Measurements from ENCODE around the gene RAX2.
"Not testable (repeated sequence)": the region's sequence is repeated elsewhere in the genome, so short reads cannot be mapped to it uniquely, and the experiment has no call there.

RAX2 gene

DNA sequence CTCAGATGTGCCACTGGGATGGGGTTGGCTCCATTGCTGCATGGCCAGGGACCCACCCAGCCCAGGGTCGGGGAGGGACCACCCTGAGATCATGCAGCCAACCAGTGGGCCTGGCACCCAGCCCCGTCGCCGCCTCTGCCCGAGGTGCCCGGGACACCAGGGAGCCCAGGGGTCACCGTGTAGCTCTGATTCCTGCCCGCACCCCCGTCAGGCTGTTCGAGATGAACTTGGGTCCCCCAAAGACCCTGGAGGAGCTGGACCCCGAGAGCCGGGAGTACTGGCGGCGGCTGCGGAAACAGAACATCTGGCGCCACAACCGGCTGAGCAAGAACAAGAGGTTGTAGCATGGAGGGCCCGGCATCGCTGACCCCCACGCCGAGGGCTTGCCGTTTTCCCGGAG is 5.0 kb downstream of the RAX2 start:
- no peaks in the 10 kb centered on the region for H4K20me1 ChIP-seq (ENCODE audit: insufficient read depth, low read length)
- no peak overlapping the region for H2AFZ ChIP-seq (ENCODE audit: low read length)
- H3K4me2 ChIP-seq (ENCODE audit: low read depth, low read length), result no peak overlapping the region
- DNase-seq, result no peak
- no peaks in the 10 kb centered on the region for H3K9me3 ChIP-seq (replicated peaks; ENCODE audit: insufficient read depth, low read length)
- no peak overlapping the region for H3K4me3 ChIP-seq (ENCODE audit: low read length)
- H3F3A ChIP-seq (ENCODE audit: insufficient read depth, low read length), result peaks cover 5% of the 10 kb centered on the region
- H3K79me2 ChIP-seq (ENCODE audit: low read length), result peaks cover 13% of the 10 kb centered on the region
- no peaks in the 10 kb centered on the region for H3K36me3 ChIP-seq (replicated peaks; ENCODE audit: insufficient read depth, low read length)
- H3K9ac ChIP-seq (ENCODE audit: low read length), result no peak overlapping the region
- no peaks in the 10 kb centered on the region for H3K4me1 ChIP-seq (ENCODE audit: low read length)
- H3K27me3 ChIP-seq (replicated peaks; ENCODE audit: insufficient read depth, low read length), result no peaks in the 10 kb centered on the region
- TF ChIP-seq EZH2 (optimal IDR thresholded peaks at IDR 0.05; ENCODE audit: low read depth, low read length), result no peak
- no peak for TF ChIP-seq EZH2phosphoT487 (IDR thresholded peaks at IDR 0.05; ENCODE audit: low read length)
- TF ChIP-seq, protein P1, sequence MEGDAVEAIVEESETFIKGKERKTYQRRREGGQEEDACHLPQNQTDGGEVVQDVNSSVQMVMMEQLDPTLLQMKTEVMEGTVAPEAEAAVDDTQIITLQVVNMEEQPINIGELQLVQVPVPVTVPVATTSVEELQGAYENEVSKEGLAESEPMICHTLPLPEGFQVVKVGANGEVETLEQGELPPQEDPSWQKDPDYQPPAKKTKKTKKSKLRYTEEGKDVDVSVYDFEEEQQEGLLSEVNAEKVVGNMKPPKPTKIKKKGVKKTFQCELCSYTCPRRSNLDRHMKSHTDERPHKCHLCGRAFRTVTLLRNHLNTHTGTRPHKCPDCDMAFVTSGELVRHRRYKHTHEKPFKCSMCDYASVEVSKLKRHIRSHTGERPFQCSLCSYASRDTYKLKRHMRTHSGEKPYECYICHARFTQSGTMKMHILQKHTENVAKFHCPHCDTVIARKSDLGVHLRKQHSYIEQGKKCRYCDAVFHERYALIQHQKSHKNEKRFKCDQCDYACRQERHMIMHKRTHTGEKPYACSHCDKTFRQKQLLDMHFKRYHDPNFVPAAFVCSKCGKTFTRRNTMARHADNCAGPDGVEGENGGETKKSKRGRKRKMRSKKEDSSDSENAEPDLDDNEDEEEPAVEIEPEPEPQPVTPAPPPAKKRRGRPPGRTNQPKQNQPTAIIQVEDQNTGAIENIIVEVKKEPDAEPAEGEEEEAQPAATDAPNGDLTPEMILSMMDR (IDR thresholded peaks at IDR 0.05; ENCODE audit: low read length), result no peak
- no peaks in the 10 kb centered on the region for H3K9me2 ChIP-seq (replicated peaks; ENCODE audit: insufficient read depth, low read length)
- no peak overlapping the region for H3K27ac ChIP-seq (ENCODE audit: low read length)

DNA sequence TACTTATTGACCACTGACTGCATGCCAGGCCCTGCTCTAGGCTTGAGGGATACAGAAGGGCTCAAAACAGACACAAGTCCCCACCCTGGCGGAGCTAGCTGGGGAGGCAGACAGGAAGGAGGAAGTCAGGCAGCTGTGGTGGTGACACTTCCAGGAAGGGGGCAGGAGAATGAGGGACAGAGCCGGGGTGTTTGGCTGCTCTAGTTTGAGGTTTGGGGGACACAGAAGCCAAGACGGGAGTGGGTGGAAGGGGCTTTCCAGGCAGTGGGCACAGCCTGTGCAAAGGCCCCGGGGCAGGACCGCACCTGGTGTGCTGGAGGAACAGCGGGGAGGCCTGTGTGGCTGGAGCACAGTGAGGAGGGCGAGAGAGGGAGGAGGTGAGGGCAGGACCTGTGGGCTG is 5.5 kb downstream of the RAX2 start:
- Histone ChIP-seq H2AFZ (ENCODE audit: low read length) (no peak overlapping the region), H3K4me3 (ENCODE audit: low read length) (no peak overlapping the region), H3K9me3 (replicated peaks; ENCODE audit: insufficient read depth, low read length) (no peaks in the 10 kb centered on the region), H3K27ac (ENCODE audit: low read length) (no peak overlapping the region), H3K79me2 (ENCODE audit: low read length) (peaks cover 13% of the 10 kb centered on the region), H3K9ac (ENCODE audit: low read length) (no peak overlapping the region), H3K9me2 (replicated peaks; ENCODE audit: insufficient read depth, low read length) (no peaks in the 10 kb centered on the region), H3K4me1 (ENCODE audit: low read length) (peaks cover 3% of the 10 kb centered on the region), H3K4me2 (ENCODE audit: low read depth, low read length) (no peak overlapping the region), H3K36me3 (replicated peaks; ENCODE audit: insufficient read depth, low read length) (no peaks in the 10 kb centered on the region), H3K27me3 (replicated peaks; ENCODE audit: insufficient read depth, low read length) (no peaks in the 10 kb centered on the region), H4K20me1 (ENCODE audit: insufficient read depth, low read length) (no peaks in the 10 kb centered on the region), H3F3A (ENCODE audit: insufficient read depth, low read length) (peaks cover 9% of the 10 kb centered on the region)
- TF ChIP-seq EZH2 (optimal IDR thresholded peaks at IDR 0.05; ENCODE audit: low read depth, low read length) (no peak), EZH2phosphoT487 (IDR thresholded peaks at IDR 0.05; ENCODE audit: low read length) (no peak)
- TF ChIP-seq, protein P1 (IDR thresholded peaks at IDR 0.05; ENCODE audit: low read length), result no peak
- no peak for DNase-seq

DNA sequence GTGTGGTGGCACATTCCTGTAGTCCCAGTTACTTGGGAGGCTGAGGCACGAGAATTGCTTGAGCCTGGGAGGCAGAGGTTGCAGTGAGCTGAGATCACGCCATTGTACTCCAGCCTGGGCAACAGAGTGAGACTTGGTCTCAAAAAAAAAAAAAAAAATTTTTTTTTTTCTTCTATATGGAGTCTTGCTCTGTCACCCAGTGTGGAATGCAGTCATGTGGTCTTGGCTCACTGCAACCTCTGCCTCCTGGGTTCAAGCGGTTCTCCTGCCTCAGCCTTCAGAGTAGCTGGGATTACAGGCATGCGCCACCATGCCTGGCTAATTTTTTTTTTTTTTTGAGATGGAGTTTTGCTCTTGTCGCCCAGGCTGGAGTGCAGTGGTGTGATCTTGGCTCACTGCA is 6.3 kb downstream of the RAX2 start:
- DNase-seq; H3K9me2 ChIP-seq (replicated peaks; ENCODE audit: insufficient read depth, low read length); H2AFZ ChIP-seq (ENCODE audit: low read length); H3K4me3 ChIP-seq (ENCODE audit: low read length); H3K4me2 ChIP-seq (ENCODE audit: low read depth, low read length); H3K27me3 ChIP-seq (replicated peaks; ENCODE audit: insufficient read depth, low read length); H3F3A ChIP-seq (ENCODE audit: insufficient read depth, low read length); H3K27ac ChIP-seq (ENCODE audit: low read length); H3K9me3 ChIP-seq (replicated peaks; ENCODE audit: insufficient read depth, low read length); H3K4me1 ChIP-seq (ENCODE audit: low read length); H4K20me1 ChIP-seq (ENCODE audit: insufficient read depth, low read length); H3K9ac ChIP-seq (ENCODE audit: low read length); H3K36me3 ChIP-seq (replicated peaks; ENCODE audit: insufficient read depth, low read length): not testable (repeated sequence)
- H3K79me2 ChIP-seq (ENCODE audit: low read length), result peaks cover 20% of the 10 kb centered on the region

DNA sequence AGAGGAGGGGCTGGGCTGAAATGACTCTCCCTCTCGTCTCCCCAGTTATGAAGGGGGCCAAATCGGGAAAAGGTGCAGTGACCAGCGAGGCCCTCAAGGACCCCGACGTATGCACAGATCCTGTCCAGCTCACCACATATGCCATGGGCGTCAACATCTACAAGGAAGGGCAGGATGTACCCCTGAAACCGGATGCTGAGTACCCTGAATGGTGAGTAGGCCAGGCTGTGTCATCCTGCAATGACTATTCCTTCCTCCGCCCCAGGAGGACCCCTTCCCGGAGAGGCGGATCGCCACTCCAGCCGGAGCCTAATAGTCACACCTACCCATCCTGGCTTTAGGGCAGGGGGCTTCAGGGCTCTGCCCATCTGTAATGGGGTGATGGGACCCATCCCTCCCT is 6.9 kb downstream of the RAX2 start:
- Histone ChIP-seq H3K9me2 (replicated peaks; ENCODE audit: insufficient read depth, low read length) (no peaks in the 10 kb centered on the region), H4K20me1 (ENCODE audit: insufficient read depth, low read length) (no peaks in the 10 kb centered on the region), H3K4me3 (ENCODE audit: low read length) (no peak overlapping the region), H3K9me3 (replicated peaks; ENCODE audit: insufficient read depth, low read length) (no peaks in the 10 kb centered on the region), H3F3A (ENCODE audit: insufficient read depth, low read length) (peaks cover 9% of the 10 kb centered on the region), H3K36me3 (replicated peaks; ENCODE audit: insufficient read depth, low read length) (no peaks in the 10 kb centered on the region), H3K4me1 (ENCODE audit: low read length) (peaks cover 7% of the 10 kb centered on the region), H3K4me2 (ENCODE audit: low read depth, low read length) (no peak overlapping the region), H3K27ac (ENCODE audit: low read length) (no peak overlapping the region), H3K27me3 (replicated peaks; ENCODE audit: insufficient read depth, low read length) (no peaks in the 10 kb centered on the region), H3K9ac (ENCODE audit: low read length) (no peak overlapping the region), H2AFZ (ENCODE audit: low read length) (no peak overlapping the region), H3K79me2 (ENCODE audit: low read length) (peaks cover 26% of the 10 kb centered on the region)
- no peak for DNase-seq
- TF ChIP-seq EZH2phosphoT487 (IDR thresholded peaks at IDR 0.05; ENCODE audit: low read length), result no peak
- TF ChIP-seq, protein P1 (IDR thresholded peaks at IDR 0.05; ENCODE audit: low read length), result no peak
